PC-3 (cell line): ENCODE results near the gene PABPC1L2B.

Experiments used
- CTCF ChIP-seq: fragments of 300-600 bp; sonication (generic); conservative IDR thresholded peaks from 2 replicates; pipeline ENCODE4 v1.5.1; 2017; ENCODE audit warnings: antibody characterized with exemption, low read depth, mild to moderate bottlenecking, low read length
- EZH2 ChIP-seq: fragments of 300-600 bp; sonication (generic); IDR thresholded peaks from one replicate; pipeline ENCODE4 v1.6.1; 2017; ENCODE audit warnings: antibody characterized with exemption, mild to moderate bottlenecking, low read length; ENCODE audit not compliant: unreplicated experiment

GRCh38 chrX:73021361-73022092 is 18.8 kb downstream of the PABPC1L2B start:
- no peak for TF ChIP-seq CTCF
- no peak for TF ChIP-seq EZH2
